Suprapubic skin (tissue), 4 donors: ENCODE data around the gene ZBTB4. TPM values are rescaled to one million over a fixed set of nuclear protein-coding genes. Genes with fewer than 3 reads are reported as not detected.

ENCODE experiments used
- DNase-seq, 2 donors: peaks; one replicate each; pipeline ENCODE4 v3.0.0-alpha.2; 2019; ENCODE audit warnings: low spot score in 2 of 2
- H3K27ac ChIP-seq: fragments of 200-600 bp; sonication (generic); one replicate; pipeline ENCODE4 v1.5.1; 2019
- H3K27me3 ChIP-seq: fragments of 200-600 bp; sonication (generic); one replicate; pipeline ENCODE4 v1.5.1; 2019
- H3K36me3 ChIP-seq: fragments of 200-600 bp; sonication (generic); one replicate; pipeline ENCODE4 v1.5.1; 2019
- H3K4me1 ChIP-seq: fragments of 200-600 bp; sonication (generic); one replicate; pipeline ENCODE4 v1.5.1; 2019
- H3K4me3 ChIP-seq: fragments of 200-600 bp; sonication (generic); one replicate; pipeline ENCODE4 v1.5.1; 2019; ENCODE audit warnings: mild to moderate bottlenecking
- H3K9me3 ChIP-seq: fragments of 200-600 bp; sonication (generic); one replicate; pipeline ENCODE4 v1.5.1; 2019
- EP300 ChIP-seq: sonication (generic); formaldehyde crosslinking; IDR thresholded peaks from one replicate; pipeline ENCODE4 v1.6.1; 2017; ENCODE audit warnings: antibody characterized with exemption
- POLR2A ChIP-seq, 2 donors: fragments of 450-650 bp; IDR thresholded peaks; one replicate each; pipeline ENCODE4 v1.6.1; 2017; ENCODE audit warnings: antibody characterized with exemption in 2 of 2, mild to moderate bottlenecking in 2 of 2, moderate library complexity in 2 of 2
- POLR2AphosphoS5 ChIP-seq, 3 donors: sonication (generic); formaldehyde crosslinking; IDR thresholded peaks; one replicate each; pipeline ENCODE4 v1.6.1; 2017; ENCODE audit warnings: antibody characterized with exemption in 3 of 3
- WGBS: methylation state at CpG from one replicate; pipeline ENCODE4 v1.1.5; 2018; 5-methylcytosine and 5-hydroxymethylcytosine counted together
- total RNA-seq, 4 donors: library from RNA; depleted of rRNA; stranded (reverse); fragments of >200 nt; gene quantifications; one replicate each; pipeline ENCODE4 v1.1.0, GENCODE V29; 2016
- TF ChIP-seq, protein P1 (sequence below), 2 donors: fragments of 200-600 bp in 1 of 2; fragments of 450-650 bp in 1 of 2; sonication (generic) in 1 of 2; IDR thresholded peaks; one replicate each; pipeline ENCODE4 v1.5.1; 2016 to 2019; ENCODE audit warnings: antibody characterized with exemption in 2 of 2, mild to moderate bottlenecking in 1 of 2, moderate library complexity in 1 of 2

Gene ZBTB4
- total RNA-seq, 4 donors from 2014 or later: 36.1 to 65.7 (median 45.3) TPM

DNA sequence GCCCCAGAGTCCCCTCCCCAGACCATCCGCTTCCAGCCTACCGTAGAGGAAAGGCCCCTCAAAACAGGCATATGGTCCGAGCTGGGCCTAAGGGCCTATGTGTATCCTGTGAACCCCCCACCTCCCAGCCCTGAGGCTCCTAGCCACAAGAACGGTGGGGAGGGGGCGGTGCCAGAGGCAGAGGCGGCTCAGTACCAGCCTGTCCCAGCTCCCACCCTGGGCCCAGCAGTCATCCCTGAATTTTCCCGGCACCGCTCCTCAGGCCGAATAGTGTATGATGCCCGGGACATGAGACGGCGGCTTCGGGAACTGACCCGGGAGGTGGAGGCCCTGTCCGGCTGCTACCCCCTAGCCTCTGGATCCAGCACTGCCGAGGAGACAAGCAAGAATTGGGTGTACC lies 58.2 kb downstream of the ZBTB4 start:
- TF ChIP-seq, protein P1, sequence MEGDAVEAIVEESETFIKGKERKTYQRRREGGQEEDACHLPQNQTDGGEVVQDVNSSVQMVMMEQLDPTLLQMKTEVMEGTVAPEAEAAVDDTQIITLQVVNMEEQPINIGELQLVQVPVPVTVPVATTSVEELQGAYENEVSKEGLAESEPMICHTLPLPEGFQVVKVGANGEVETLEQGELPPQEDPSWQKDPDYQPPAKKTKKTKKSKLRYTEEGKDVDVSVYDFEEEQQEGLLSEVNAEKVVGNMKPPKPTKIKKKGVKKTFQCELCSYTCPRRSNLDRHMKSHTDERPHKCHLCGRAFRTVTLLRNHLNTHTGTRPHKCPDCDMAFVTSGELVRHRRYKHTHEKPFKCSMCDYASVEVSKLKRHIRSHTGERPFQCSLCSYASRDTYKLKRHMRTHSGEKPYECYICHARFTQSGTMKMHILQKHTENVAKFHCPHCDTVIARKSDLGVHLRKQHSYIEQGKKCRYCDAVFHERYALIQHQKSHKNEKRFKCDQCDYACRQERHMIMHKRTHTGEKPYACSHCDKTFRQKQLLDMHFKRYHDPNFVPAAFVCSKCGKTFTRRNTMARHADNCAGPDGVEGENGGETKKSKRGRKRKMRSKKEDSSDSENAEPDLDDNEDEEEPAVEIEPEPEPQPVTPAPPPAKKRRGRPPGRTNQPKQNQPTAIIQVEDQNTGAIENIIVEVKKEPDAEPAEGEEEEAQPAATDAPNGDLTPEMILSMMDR (IDR thresholded peaks at IDR 0.05): no peak
- TF ChIP-seq POLR2A (IDR thresholded peaks at IDR 0.05) (no peak), EP300 (no peak), POLR2AphosphoS5 (IDR thresholded peaks at IDR 0.05) (no peak)
- DNase-seq: peak in 1 of 2 donors; percentile 55
- Histone ChIP-seq H3K36me3 (peaks cover 15% of the 10 kb centered on the region), H3K4me3 (no peak overlapping the region), H3K27me3 (no peaks in the 10 kb centered on the region), H3K9me3 (no peaks in the 10 kb centered on the region), H3K27ac (no peak overlapping the region), H3K4me1 (no peaks in the 10 kb centered on the region)
- 91% methylated on average over 13 of the region's 16 CpGs for WGBS

- TF ChIP-seq, protein P1 (IDR thresholded peaks at IDR 0.05): no peak
- TF ChIP-seq EP300 (no peak), POLR2A (IDR thresholded peaks at IDR 0.05) (no peak), POLR2AphosphoS5 (IDR thresholded peaks at IDR 0.05) (no peak)
- H3K9me3 ChIP-seq: no peaks in the 10 kb centered on the region
- H3K4me3 ChIP-seq: no peak within 1 kb of the TSS
- no peak for DNase-seq
- WGBS: 83% methylated on average over 16 of the region's 17 CpGs
- H3K36me3 ChIP-seq: peaks cover 23% of the 10 kb centered on the region
- no peaks in the 10 kb centered on the region for H3K27me3 ChIP-seq
- no peak within 1 kb of the TSS for H3K27ac ChIP-seq
- no peaks in the 10 kb centered on the region for H3K4me1 ChIP-seq
These were observed 59.4 kb downstream of the ZBTB4 start, which contains the start of gene SPEM1 for GRCh38 chr17:7419819-7420610. Gene SPEM1 (plus strand): TSS chr17:7420324. CDS start chr17:7420385, 61 bp downstream.

DNA sequence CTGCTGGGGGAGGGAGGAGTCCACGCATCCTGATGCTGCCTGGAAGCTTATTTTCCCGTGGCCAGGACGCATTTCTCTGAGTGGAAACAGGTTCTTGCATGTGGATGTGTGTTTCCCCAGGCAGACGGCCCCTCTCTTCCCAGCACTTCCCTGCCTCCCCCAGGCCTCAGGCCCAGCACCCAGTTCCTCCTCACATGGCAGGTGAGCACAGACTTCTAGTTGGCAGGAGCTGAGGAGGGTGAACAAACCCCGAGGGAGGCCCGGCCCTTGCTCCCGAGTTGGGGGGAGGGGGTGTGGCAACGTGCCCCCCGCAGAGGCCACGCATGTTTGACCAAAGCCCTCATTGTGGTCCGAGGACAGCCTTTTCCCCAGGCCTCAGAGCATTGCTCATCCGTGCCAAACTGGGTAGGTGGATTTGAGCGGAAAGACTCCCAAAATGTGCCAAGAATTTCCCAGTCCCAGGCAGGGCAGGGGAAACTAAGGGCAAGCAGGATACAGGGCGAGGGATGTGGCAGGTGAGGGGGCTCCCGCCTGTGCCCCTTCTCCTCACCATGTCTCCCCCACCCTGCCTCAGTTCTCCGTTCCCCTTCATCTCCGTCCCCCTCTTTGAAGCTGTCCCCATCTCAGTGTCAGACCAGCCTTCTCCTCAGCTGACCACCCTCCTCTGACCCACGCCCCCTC lies 60.8 kb downstream of the ZBTB4 start:
- H3K4me1 ChIP-seq: no peaks in the 10 kb centered on the region
- 71% methylated on average over 16 of the region's 18 CpGs for WGBS
- H3K27ac ChIP-seq: no peak overlapping the region
- no peak overlapping the region for H3K4me3 ChIP-seq
- H3K36me3 ChIP-seq: peaks cover 27% of the 10 kb centered on the region
- no peaks in the 10 kb centered on the region for H3K27me3 ChIP-seq
- peak in 1 of 2 donors; percentile 51 for DNase-seq
- TF ChIP-seq, protein P1 (IDR thresholded peaks at IDR 0.05): no peak
- TF ChIP-seq POLR2A (IDR thresholded peaks at IDR 0.05) (no peak), EP300 (no peak), POLR2AphosphoS5 (IDR thresholded peaks at IDR 0.05) (no peak)
- H3K9me3 ChIP-seq: no peaks in the 10 kb centered on the region

GRCh38 chr17:7417056-7417655 lies 62.3 kb downstream of the ZBTB4 start:
- Histone ChIP-seq H3K36me3 (peaks cover 27% of the 10 kb centered on the region), H3K9me3 (no peaks in the 10 kb centered on the region), H3K27ac (no peak overlapping the region), H3K4me1 (no peaks in the 10 kb centered on the region), H3K4me3 (no peak overlapping the region), H3K27me3 (no peaks in the 10 kb centered on the region)
- no peak for DNase-seq
- 95% methylated on average over 48 of the region's 54 CpGs for WGBS
- no peak for TF ChIP-seq EP300

DNA sequence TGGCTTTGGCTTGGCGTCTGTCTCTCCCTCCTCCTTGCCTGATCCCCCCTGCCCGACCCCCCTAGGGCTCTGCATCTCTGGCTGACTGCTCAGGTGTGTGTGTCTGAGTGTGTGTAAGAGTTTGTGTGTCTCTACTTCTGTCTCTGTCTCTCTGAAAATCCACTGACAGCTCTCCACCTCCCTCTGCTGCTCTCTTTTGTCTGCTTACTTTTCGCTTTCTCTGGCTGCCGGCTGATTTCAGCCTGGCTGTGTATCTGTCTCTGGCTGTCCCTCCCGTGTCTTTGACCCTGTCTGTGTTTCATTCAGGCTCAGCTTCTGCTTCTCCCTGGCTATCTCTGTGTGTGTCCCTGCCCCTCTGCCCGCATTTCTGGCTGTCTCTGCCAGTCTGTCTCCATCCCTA lies 63.1 kb downstream of the ZBTB4 start:
- Histone ChIP-seq H3K4me3 (no peak overlapping the region), H3K27ac (no peak overlapping the region), H3K27me3 (no peaks in the 10 kb centered on the region), H3K4me1 (no peaks in the 10 kb centered on the region), H3K9me3 (no peaks in the 10 kb centered on the region), H3K36me3 (peaks cover 27% of the 10 kb centered on the region)
- DNase-seq: no peak
- no peak for TF ChIP-seq POLR2A (IDR thresholded peaks at IDR 0.05)
- WGBS: 85% methylated on average over 6 of the region's 6 CpGs

GRCh38 chr17:7415784-7416183 lies 63.6 kb downstream of the ZBTB4 start:
- WGBS: 77% methylated on average over 23 of the region's 23 CpGs
- no peaks in the 10 kb centered on the region for H3K27me3 ChIP-seq
- H3K27ac ChIP-seq: no peak overlapping the region
- no peak overlapping the region for H3K4me3 ChIP-seq
- TF ChIP-seq POLR2A (IDR thresholded peaks at IDR 0.05): no peak
- no peak for TF ChIP-seq EP300
- TF ChIP-seq POLR2AphosphoS5 (IDR thresholded peaks at IDR 0.05): no peak
- TF ChIP-seq, protein P1 (IDR thresholded peaks at IDR 0.05): no peak
- H3K4me1 ChIP-seq: no peaks in the 10 kb centered on the region
- H3K9me3 ChIP-seq: no peaks in the 10 kb centered on the region
- peaks cover 27% of the 10 kb centered on the region for H3K36me3 ChIP-seq
- no peak for DNase-seq
